Immature natural killer cell (primary cell): ENCODE data around the gene SLC38A1. TPM values are rescaled to one million over a fixed set of nuclear protein-coding genes. Genes with fewer than 3 reads are reported as not detected.
"Not testable (repeated sequence)": the region's sequence is repeated elsewhere in the genome, so short reads cannot be mapped to it uniquely, and the experiment has no call there.

Experiments used
- DNase-seq, 3 donors: peaks; one replicate each; pipeline ENCODE4 v3.0.0; 2022; ENCODE audit warnings: mixed read lengths in 1 of 3
- H3K27ac Mint-ChIP-seq, 6 donors: one replicate each; pipeline ENCODE4 v1.8.0; 2020; ENCODE audit warnings: mixed read lengths in 6 of 6, mild to moderate bottlenecking in 5 of 6, inconsistent platforms in 4 of 6, moderate library complexity in 3 of 6
- H3K27me3 Mint-ChIP-seq, 3 donors: one replicate each; pipeline ENCODE4 v1.8.0; 2020 to 2021; ENCODE audit warnings: low read depth in 3 of 3, mild to moderate bottlenecking in 3 of 3, mixed read lengths in 3 of 3, moderate library complexity in 3 of 3, inconsistent platforms in 1 of 3
- H3K36me3 Mint-ChIP-seq, 3 donors: one replicate each; pipeline ENCODE4 v1.8.0; 2020; ENCODE audit warnings: mixed read lengths in 3 of 3, inconsistent platforms in 2 of 3, mild to moderate bottlenecking in 2 of 3
- H3K4me1 Mint-ChIP-seq, 2 donors: one replicate each; pipeline ENCODE4 v1.8.0; 2020; ENCODE audit warnings: inconsistent platforms in 2 of 2, mild to moderate bottlenecking in 2 of 2, mixed read lengths in 2 of 2, moderate library complexity in 1 of 2
- H3K4me3 Mint-ChIP-seq, 5 donors: one replicate each; pipeline ENCODE4 v1.8.0; 2020; ENCODE audit warnings: mild to moderate bottlenecking in 5 of 5, mixed read lengths in 5 of 5, inconsistent platforms in 3 of 5, moderate library complexity in 3 of 5
- H3K9me3 Mint-ChIP-seq, 6 donors: one replicate each; pipeline ENCODE4 v1.8.0; 2020; ENCODE audit warnings: mild to moderate bottlenecking in 6 of 6, mixed read lengths in 6 of 6, inconsistent platforms in 4 of 6, moderate library complexity in 3 of 6
- polyA plus RNA-seq, 3 donors: library from polyadenylated mRNA; unstranded; fragments of 300-500 nt; fragmentation: Illumina TruSeq; gene quantifications; one replicate each; pipeline ENCODE4 v1.2.3, GENCODE V29; 2021

The SLC38A1 gene
- polyA plus RNA-seq, 3 donors from 2014 or later: 173 to 234 (median 210) TPM

DNA sequence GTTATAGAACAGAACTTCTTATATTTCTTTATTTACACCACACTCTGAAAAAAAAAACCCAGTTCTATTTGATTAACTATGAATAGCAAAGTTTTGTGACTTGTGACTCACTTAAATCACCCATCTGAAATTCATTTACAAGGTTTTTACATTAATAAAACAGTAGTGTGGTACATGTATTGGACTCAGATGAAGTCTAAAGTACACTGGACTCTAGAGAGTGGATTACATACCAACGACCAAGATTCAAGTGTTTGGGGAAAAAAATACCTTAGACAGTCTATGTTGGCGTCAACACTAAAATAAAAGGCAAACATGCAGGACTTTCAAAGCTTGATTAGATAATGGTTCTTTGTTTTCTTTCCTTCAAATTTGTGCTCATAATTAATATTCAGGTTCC lies 85.7 kb downstream of the SLC38A1 start:
- peaks cover 44 to 70% of the 10 kb centered on the region in 2 donors for H3K4me1 Mint-ChIP-seq

DNA sequence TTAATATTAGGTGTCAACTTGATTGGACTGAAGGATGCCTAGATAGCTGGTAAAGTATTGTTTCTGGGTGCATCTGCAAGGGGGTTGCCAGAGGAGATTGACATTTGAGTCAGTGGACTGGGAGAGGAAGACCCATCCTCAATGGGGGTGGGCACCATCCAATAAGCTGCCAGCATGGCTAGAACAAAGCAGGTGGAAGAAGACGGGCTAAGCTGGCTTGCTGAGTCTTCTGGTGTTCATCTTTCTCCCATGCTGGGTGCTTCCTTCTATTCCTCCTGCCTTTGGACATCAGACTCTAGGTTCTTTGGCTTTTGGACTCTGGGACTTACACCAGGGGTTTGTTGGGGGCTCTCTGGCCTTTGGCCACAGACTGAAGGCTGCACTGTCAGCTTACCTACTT lies 87.4 kb downstream of the SLC38A1 start:
- H3K27me3 Mint-ChIP-seq: peaks cover 0 to 8% (median 2%) of the 10 kb centered on the region in 3 donors
- no peak overlapping the region for H3K4me3 Mint-ChIP-seq
- H3K9me3 Mint-ChIP-seq: no peaks in the 10 kb centered on the region
- H3K4me1 Mint-ChIP-seq: peaks cover 52 to 70% of the 10 kb centered on the region in 2 donors
- no peak for DNase-seq
- peak overlapping the region in 4 of 6 donors; percentile 18 to 75 (median 42) for H3K27ac Mint-ChIP-seq
- H3K36me3 Mint-ChIP-seq: peaks cover 0 to 10% (median 4%) of the 10 kb centered on the region in 3 donors

More for the DNA sequence above, 85.7 kb downstream of the SLC38A1 start:
- H3K27ac Mint-ChIP-seq: peak overlapping the region in 3 of 6 donors; percentile 34 to 64 (median 44)
- no peak overlapping the region for H3K4me3 Mint-ChIP-seq
- DNase-seq: no peak
- H3K36me3 Mint-ChIP-seq: peaks cover 0 to 13% (median 9%) of the 10 kb centered on the region in 3 donors
- H3K27me3 Mint-ChIP-seq: peaks cover 2 to 6% (median 5%) of the 10 kb centered on the region in 3 donors
- no peaks in the 10 kb centered on the region for H3K9me3 Mint-ChIP-seq

DNA sequence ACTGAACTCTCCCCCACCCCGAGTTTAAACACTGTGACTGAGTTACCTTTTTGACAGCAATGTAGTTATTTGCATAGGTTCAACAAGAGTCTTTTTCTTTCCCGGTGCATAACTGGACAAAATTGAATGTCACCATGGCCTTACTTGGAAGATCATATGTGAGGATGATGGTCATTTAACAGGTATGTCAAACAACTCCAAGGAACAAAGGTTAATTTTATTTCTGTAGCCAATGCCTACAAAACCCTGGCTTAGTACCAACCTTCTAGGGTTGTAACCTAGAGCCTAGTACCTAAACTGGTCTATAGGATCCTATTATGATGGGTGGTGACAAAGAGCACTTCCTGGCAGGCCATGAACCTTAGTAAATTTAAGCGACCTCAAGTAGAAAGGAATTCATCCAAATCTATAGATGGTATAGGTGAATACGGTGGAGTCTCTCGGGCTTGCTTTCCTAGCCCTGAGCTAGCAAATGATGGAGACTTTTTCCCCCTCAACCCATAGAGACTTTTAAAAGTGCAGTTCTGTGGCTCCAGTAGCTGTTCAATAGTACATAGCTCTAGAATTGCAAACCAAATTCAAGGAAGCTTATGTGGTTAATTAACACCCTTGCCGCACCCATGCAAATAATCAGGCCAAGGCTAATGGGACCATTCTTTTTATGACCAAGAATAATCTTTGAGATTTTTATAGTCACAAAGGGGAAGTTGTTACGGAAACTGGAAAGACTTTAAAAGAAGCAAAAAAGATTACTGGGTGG lies 89.0 kb downstream of the SLC38A1 start:
- DNase-seq: no peak
- Mint-ChIP-seq H3K36me3 (peaks cover 0 to 10% (median 4%) of the 10 kb centered on the region in 3 donors), H3K4me1 (peaks cover 44 to 56% of the 10 kb centered on the region in 2 donors), H3K27me3 (peaks cover 0 to 8% (median 0%) of the 10 kb centered on the region in 3 donors), H3K27ac (peak overlapping the region in 5 of 6 donors; percentile 2 to 72 (median 47)), H3K4me3 (no peak overlapping the region), H3K9me3 (no peaks in the 10 kb centered on the region)

DNA sequence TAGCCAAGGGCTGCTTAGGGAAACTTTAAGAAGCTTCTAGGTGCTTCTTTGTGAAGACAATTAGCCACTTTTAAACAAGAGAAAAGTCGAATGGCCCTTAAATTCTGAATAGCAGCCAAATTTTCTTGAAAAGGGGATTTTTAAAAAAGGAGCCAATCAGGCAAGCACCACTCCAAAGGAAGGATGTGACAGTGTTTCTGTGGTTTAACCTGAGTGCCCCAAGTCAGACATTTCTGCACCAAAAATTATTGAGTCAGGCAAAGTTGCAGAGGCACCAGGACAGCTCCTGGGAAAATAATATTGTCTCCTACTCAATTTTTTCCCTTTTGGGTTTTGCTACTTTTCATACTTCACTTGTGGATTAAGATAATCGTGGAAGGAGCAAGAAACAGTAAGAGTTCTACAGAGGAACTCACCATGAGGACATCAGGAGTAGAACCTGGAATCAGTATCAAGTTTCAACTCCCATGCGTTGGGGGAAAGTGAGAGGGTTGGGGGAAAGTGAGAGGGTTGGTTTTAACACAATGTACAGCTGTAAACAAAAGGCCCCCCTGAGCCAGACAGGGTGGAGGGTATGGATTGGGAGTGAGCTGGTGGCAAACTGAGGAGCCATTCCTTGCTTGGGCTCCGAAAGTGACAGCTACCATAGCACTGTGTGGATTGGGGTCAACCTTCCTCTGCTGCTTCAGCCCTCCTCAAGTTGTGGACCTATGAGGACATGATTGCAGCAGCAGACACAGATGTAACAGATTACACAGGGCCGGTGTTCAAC lies 90.8 kb downstream of the SLC38A1 start:
- no peak for DNase-seq
- H3K4me3 Mint-ChIP-seq: no peak overlapping the region
- peaks cover 0 to 10% (median 0%) of the 10 kb centered on the region in 3 donors for H3K36me3 Mint-ChIP-seq
- H3K4me1 Mint-ChIP-seq: peaks cover 38 to 49% of the 10 kb centered on the region in 2 donors
- peaks cover 0 to 4% (median 0%) of the 10 kb centered on the region in 3 donors for H3K27me3 Mint-ChIP-seq
- no peaks in the 10 kb centered on the region for H3K9me3 Mint-ChIP-seq
- peak overlapping the region in 5 of 6 donors; percentile 14 to 65 (median 43) for H3K27ac Mint-ChIP-seq

DNA sequence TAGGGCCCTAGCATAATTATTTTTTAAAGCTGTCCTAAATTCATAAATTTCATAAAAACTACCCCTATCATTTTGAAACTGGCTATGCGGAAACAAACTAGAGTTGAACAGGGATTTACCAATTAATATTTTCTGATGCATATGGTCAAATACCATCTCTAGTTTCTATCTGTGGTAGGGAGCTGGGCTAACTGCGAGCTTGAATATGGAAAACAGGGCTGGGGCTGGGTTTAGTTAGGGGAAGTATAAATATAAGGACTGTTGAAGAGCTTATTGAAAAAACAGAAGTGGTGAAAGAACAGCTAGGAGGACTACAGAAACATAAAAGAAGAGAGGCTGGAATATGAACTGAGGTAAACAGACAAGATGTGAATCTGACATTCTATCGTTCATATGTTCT lies 91.8 kb downstream of the SLC38A1 start:
- Mint-ChIP-seq H3K9me3 (no peaks in the 10 kb centered on the region), H3K36me3 (peaks cover 0 to 7% (median 0%) of the 10 kb centered on the region in 3 donors), H3K4me1 (peaks cover 38 to 49% of the 10 kb centered on the region in 2 donors), H3K27ac (peak overlapping the region in 4 of 6 donors; percentile 28 to 62 (median 44)), H3K27me3 (peaks cover 0 to 2% (median 0%) of the 10 kb centered on the region in 3 donors), H3K4me3 (no peak overlapping the region)
- no peak for DNase-seq

DNA sequence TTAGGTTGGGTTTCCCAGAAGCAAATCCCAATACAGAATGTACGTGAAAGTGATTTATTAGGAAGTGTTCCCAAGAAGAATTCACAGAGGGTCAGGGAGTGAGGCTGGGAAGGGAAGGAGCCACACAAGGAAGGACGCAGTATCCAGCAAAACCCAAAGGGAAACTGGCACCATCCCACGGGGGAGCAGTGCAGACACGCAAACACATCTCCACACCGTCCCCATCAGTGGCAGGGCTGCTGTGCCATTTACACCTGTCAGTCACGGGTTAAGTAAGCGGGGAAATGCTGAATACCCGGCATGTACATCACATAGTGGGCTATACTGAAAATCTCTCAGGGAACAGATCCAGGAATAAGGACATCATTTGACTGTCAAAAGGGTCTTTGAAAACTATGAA lies 93.9 kb downstream of the SLC38A1 start:
- peaks cover 26 to 29% of the 10 kb centered on the region in 2 donors for H3K4me1 Mint-ChIP-seq
- peaks cover 0 to 5% (median 1%) of the 10 kb centered on the region in 3 donors for H3K36me3 Mint-ChIP-seq
- no peak overlapping the region for H3K4me3 Mint-ChIP-seq
- DNase-seq: no peak
- peaks cover 0 to 2% (median 2%) of the 10 kb centered on the region in 3 donors for H3K27me3 Mint-ChIP-seq
- no peaks in the 10 kb centered on the region for H3K9me3 Mint-ChIP-seq
- no peak overlapping the region for H3K27ac Mint-ChIP-seq

DNA sequence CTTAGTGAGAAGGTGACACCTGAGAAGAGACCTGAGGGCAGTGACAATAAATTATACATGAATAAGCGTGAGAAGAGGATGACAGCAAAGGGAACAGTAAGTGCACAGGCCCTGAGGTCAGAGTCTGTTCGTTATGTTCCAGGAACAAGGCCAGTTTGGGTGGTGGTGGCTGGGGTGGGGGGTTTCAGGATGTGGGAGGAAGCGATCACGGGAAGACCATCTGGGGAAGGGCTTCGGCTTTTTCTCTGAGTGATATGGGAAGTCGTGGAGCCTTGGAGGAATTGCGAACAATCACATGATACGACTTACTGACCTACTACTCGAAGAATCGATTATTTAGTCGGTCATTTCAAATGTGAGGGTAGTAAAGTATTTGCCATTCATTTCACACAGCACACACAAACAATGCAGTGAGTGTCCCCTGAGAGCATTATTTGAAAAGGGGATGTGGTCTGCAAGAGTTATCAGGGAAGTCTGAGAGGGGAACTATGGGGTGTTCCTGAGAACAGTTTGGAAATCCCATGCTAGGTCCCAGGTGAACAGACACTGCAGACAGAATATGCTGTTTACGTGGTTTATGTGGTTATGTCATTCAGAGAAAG lies 94.7 kb downstream of the SLC38A1 start:
- H3K27me3 Mint-ChIP-seq: peaks cover 0 to 5% (median 2%) of the 10 kb centered on the region in 3 donors
- peaks cover 18 to 21% of the 10 kb centered on the region in 2 donors for H3K4me1 Mint-ChIP-seq
- no peak for DNase-seq
- H3K9me3 Mint-ChIP-seq: no peaks in the 10 kb centered on the region
- peak overlapping the region in 1 of 6 donors; percentile 51 for H3K27ac Mint-ChIP-seq
- H3K36me3 Mint-ChIP-seq: peaks cover 0 to 8% (median 4%) of the 10 kb centered on the region in 3 donors
- no peak overlapping the region for H3K4me3 Mint-ChIP-seq

DNA sequence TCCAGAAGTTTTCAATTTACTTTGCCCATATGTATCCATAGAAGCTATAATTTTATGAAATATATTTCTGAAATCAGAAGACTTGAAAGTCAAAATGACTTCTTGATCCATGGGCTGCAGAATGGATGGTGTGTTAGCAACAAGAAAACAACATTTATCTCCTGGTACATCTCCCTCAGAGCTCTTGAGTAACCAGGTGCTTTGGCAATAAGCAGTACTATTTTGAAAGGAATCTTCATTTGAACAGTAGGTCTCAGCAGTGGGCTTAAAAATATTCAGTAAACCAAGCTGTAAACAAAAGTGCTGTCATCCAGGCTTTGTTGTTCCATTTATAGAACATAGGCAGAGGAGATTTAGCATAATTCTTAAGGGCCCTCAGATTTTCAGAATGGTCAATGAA lies 100.4 kb downstream of the SLC38A1 start:
- no peaks in the 10 kb centered on the region for H3K4me1 Mint-ChIP-seq
- H3K36me3 Mint-ChIP-seq: peaks cover 4 to 12% (median 5%) of the 10 kb centered on the region in 3 donors
- no peak overlapping the region for H3K4me3 Mint-ChIP-seq
- no peaks in the 10 kb centered on the region for H3K9me3 Mint-ChIP-seq
- DNase-seq: no peak
- peaks cover 0 to 5% (median under 1%) of the 10 kb centered on the region in 3 donors for H3K27me3 Mint-ChIP-seq
- H3K27ac Mint-ChIP-seq: no peak overlapping the region

DNA sequence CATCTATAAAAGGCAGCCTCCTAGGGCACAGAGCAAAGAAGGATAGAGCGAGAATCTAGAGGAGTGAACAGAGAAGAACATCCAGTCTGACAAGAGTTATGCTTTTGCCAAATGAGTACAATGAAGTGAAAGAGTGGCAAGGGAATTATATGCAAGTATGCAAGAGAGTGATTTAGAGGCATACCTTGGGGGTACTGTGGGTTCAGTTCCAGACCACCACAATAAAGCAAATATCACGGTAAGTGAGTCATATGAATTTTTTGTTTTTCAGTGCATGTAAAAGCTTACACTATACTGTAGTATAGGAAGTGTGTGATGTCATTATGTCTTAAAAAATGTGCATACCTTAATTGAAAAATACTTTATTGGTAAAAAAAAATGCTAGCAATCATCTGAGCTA lies 101.4 kb downstream of the SLC38A1 start:
- Mint-ChIP-seq H3K4me1 (no peaks in the 10 kb centered on the region), H3K27me3 (peaks cover 0 to 5% (median 2%) of the 10 kb centered on the region in 3 donors), H3K9me3 (no peaks in the 10 kb centered on the region), H3K27ac (no peak overlapping the region), H3K4me3 (no peak overlapping the region), H3K36me3 (peaks cover 4 to 12% (median 7%) of the 10 kb centered on the region in 3 donors)
- no peak for DNase-seq

DNA sequence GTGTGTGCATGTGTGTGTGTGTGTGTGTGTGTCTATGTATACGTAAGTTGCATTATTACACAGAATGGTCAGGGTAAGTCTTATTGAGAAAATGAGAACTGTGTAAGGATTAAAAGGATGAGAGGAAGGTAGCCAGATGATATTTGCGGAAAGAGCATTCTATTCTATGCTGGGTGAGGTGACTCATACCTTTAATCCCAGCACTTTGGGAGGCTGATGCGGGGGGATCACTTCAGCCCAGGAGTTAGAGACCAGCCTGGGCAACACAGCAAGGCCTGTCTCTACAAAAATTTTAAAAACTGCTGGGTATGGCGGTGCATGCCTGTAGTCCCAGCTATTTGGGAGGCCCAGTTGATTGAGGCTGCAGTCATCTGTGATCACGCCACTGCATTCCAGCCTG lies 103.7 kb downstream of the SLC38A1 start:
- H3K27me3 Mint-ChIP-seq: peaks cover 0 to 3% (median 2%) of the 10 kb centered on the region in 3 donors
- no peaks in the 10 kb centered on the region for H3K9me3 Mint-ChIP-seq
- no peak for DNase-seq
- no peak overlapping the region for H3K4me3 Mint-ChIP-seq
- H3K36me3 Mint-ChIP-seq: peaks cover 4 to 8% (median 7%) of the 10 kb centered on the region in 3 donors
- no peaks in the 10 kb centered on the region for H3K4me1 Mint-ChIP-seq
- H3K27ac Mint-ChIP-seq: no peak overlapping the region

DNA sequence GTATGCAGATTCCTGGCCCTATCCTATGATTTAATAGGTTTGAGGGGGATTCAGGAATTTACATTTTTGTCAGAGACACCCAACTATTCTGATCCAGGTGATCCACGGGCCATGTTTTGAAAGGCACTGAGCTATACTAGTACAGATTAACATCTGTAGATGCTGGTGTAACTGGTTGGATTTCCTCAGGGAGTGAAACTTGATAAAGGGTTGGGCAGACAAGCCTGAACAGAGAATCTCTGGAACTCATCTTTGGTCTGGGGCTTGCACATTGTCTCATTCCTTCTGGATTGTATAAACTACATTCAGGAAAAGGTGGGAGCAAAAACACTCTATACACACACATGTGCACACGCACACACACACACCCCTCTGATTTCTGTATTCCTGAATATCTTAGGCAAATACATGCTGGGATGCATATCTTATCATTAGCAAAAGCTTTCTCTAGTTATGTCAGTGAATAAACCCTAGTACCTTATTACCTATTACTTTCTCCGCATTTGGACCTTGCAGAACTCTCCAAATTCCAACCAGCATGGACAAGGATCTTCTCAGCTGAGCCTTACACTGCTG lies 104.6 kb downstream of the SLC38A1 start:
- Mint-ChIP-seq H3K36me3 (peaks cover 3 to 4% (median 4%) of the 10 kb centered on the region in 3 donors), H3K27ac (no peak overlapping the region), H3K9me3 (no peaks in the 10 kb centered on the region), H3K4me1 (no peaks in the 10 kb centered on the region), H3K4me3 (no peak overlapping the region), H3K27me3 (peaks cover 0 to 2% (median 0%) of the 10 kb centered on the region in 3 donors)
- DNase-seq: no peak

DNA sequence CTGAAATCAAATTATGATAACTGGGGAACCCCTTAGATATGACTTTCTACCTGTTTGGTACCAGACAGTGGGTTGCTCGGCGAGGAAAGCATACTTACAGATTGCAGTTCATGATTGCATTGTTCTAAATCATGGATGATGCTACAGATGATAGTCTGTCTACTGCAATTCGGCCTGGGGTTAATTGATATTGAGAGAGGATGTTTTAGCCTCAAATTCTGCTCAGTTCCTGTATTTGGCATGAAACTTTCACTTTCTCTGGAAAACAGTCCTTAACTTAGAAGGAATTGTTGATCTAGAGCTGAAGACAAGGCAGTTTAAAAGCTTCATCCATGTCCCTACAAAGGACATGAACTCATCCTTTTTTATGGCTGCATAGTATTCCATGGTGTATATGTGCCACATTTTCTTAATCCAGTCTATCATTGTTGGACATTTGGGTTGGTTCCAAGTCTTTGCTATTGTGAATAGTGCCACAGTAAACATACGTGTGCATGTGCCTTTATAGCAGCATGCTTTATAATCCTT lies 106.2 kb downstream of the SLC38A1 start:
- H3K27me3 Mint-ChIP-seq, H3K9me3 Mint-ChIP-seq, DNase-seq, H3K36me3 Mint-ChIP-seq, H3K4me1 Mint-ChIP-seq, H3K27ac Mint-ChIP-seq, H3K4me3 Mint-ChIP-seq: not testable (repeated sequence)
